ENCODE results near the gene COL4A4.

Gene COL4A4

DNA sequence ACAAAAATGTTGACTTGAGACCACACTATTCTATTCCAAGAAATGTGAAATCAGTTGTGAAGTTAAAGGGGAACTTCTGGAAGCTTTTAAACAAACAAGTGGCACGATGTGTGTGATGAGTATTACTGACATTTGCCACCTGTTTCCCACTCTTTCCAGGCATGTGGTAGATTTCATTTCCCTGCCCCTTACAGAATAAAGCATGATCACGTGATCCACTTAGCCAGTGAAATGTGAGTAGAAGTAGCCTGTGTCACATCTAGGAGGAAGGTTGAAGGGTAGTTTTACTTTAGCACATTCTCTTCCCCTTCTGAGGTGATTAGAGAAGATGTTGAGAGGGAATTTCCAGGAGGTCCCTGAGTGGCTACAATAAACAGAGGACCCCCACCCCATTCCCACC, 3.8 kb downstream of the COL4A4 start:
- no peak overlapping the region for H3K27ac ChIP-seq (ENCODE audit: extremely low read depth, low read depth, low read length)
- no peaks in the 10 kb centered on the region for H3K36me3 ChIP-seq (ENCODE audit: control insufficient read depth in 2 of 2, insufficient read depth in 1 of 2, low read length in 2 of 2)
- CTCF ChIA-PET = no interaction called here
- H3K4me1 ChIP-seq (ENCODE audit: control insufficient read depth, insufficient read depth, low read length) = peaks cover 1% of the 10 kb centered on the region; the same call in 1 of the 2 replicates
- no peaks in the 10 kb centered on the region for H3K9me3 ChIP-seq (ENCODE audit: control insufficient read depth, insufficient read depth, low read depth, low read length)
- TF ChIP-seq, protein P1, sequence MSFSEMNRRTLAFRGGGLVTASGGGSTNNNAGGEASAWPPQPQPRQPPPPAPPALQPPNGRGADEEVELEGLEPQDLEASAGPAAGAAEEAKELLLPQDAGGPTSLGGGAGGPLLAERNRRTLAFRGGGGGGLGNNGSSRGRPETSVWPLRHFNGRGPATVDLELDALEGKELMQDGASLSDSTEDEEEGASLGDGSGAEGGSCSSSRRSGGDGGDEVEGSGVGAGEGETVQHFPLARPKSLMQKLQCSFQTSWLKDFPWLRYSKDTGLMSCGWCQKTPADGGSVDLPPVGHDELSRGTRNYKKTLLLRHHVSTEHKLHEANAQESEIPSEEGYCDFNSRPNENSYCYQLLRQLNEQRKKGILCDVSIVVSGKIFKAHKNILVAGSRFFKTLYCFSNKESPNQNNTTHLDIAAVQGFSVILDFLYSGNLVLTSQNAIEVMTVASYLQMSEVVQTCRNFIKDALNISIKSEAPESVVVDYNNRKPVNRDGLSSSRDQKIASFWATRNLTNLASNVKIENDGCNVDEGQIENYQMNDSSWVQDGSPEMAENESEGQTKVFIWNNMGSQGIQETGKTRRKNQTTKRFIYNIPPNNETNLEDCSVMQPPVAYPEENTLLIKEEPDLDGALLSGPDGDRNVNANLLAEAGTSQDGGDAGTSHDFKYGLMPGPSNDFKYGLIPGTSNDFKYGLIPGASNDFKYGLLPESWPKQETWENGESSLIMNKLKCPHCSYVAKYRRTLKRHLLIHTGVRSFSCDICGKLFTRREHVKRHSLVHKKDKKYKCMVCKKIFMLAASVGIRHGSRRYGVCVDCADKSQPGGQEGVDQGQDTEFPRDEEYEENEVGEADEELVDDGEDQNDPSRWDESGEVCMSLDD (tag by site-specific recombination; IDR thresholded peaks at IDR 0.05) = no peak
- no peak overlapping the region for H3K4me3 ChIP-seq (ENCODE audit: low read depth, low read length)
- POLR2A ChIA-PET = no interaction called here

- no peak overlapping the region for H3K4me3 ChIP-seq (ENCODE audit: low read depth, low read length)
- CTCF ChIA-PET = interaction anchor here (0.6 to 0.9 kb wide), 4 partner anchors 11 to 734 kb away, joined by 3 to 4 read pairs (median 4); no protein-coding TSS in a partner anchor
- TF ChIP-seq ZNF600 (tag by site-specific recombination; IDR thresholded peaks at IDR 0.05) = no peak
- H3K9me3 ChIP-seq (ENCODE audit: control insufficient read depth, insufficient read depth, low read depth, low read length) = no peaks in the 10 kb centered on the region
- H3K36me3 ChIP-seq (ENCODE audit: control insufficient read depth in 2 of 2, insufficient read depth in 1 of 2, low read length in 2 of 2) = no peaks in the 10 kb centered on the region
- H3K27ac ChIP-seq (ENCODE audit: extremely low read depth, low read depth, low read length) = no peak overlapping the region
- peaks cover 2% of the 10 kb centered on the region; the same call in 1 of the 2 replicates for H3K4me1 ChIP-seq (ENCODE audit: control insufficient read depth, insufficient read depth, low read length)
- POLR2A ChIA-PET = no interaction called here
Observed at GRCh38 chr2:227154986-227155774, 8.8 kb downstream of the COL4A4 start.

DNA sequence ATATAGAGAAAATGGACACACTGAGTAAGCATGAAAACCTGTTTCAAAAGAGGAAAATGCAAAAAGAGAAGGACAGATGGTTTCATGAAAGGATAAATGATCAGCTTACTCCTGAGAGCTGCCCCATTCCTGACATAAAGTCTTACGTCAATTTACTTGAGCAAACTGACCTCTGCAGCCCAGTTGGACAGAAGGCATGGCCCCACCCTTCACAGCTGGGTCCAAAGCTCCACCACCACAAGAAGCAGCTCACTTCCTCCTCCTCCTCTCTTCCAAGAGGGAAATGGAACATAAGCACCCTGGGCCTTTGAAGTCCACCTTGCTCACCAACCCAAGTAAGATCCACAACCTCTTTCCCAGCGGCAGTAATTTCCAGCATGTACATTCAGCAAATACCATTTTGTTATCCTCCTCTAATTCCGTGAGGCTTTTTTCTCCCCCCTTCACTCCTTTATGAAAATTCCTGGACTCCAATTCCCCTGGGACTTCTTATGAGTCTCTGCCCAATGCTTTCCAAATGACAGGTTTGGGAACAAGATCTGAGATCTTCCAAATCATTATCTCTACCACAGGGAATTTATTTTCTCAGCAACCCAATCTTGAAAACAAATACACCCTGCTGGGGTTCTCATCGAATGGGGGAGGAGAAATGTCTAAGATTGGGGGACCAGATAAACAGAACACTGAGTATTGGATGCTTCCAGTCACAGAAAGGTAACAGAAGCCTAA, 10.1 kb downstream of the COL4A4 start:
- H3K27ac ChIP-seq (ENCODE audit: extremely low read depth, low read depth, low read length) = no peak overlapping the region
- ChIA-PET POLR2A (no interaction called here), CTCF (interaction anchor here (0.6 kb wide), 1 partner anchor 736 kb away, joined by 4 read pairs; no protein-coding TSS in a partner anchor)
- no peaks in the 10 kb centered on the region for H3K36me3 ChIP-seq (ENCODE audit: control insufficient read depth in 2 of 2, insufficient read depth in 1 of 2, low read length in 2 of 2)
- H3K9me3 ChIP-seq (ENCODE audit: control insufficient read depth, insufficient read depth, low read depth, low read length) = no peaks in the 10 kb centered on the region
- no peak overlapping the region for H3K4me3 ChIP-seq (ENCODE audit: low read depth, low read length)
- no peak for TF ChIP-seq ZFHX2 (tag by site-specific recombination; conservative IDR thresholded peaks at IDR 0.05)
- no peak for TF ChIP-seq ZNF416 (tag by site-specific recombination; IDR thresholded peaks at IDR 0.05)
- TF ChIP-seq ZNF610 (tag by site-specific recombination; IDR thresholded peaks at IDR 0.05; ENCODE audit: borderline replicate concordance) = no peak
- no peak for TF ChIP-seq ZNF785 (tag by site-specific recombination; IDR thresholded peaks at IDR 0.05)
- no peak for TF ChIP-seq ZNF664 (tag by site-specific recombination; IDR thresholded peaks at IDR 0.05)
- TF ChIP-seq ZNF211 (tag by site-specific recombination; IDR thresholded peaks at IDR 0.05; ENCODE audit: low read depth) = no peak
- no peak for TF ChIP-seq ZNF76 (tag by site-specific recombination; IDR thresholded peaks at IDR 0.05; ENCODE audit: borderline replicate concordance, low read depth)
- TF ChIP-seq BCL11B (tag by site-specific recombination; IDR thresholded peaks at IDR 0.05; ENCODE audit: low read depth) = no peak
- no peak for TF ChIP-seq ZNF639 (tag by site-specific recombination; IDR thresholded peaks at IDR 0.05)
- no peak for TF ChIP-seq ZNF548 (tag by site-specific recombination; IDR thresholded peaks at IDR 0.05)
- no peak for TF ChIP-seq ZBTB20 (tag by site-specific recombination; IDR thresholded peaks at IDR 0.05)
- no peak for TF ChIP-seq ZNF837 (tag by site-specific recombination; IDR thresholded peaks at IDR 0.05)
- H3K4me1 ChIP-seq (ENCODE audit: control insufficient read depth, insufficient read depth, low read length) = peaks cover 2% of the 10 kb centered on the region; the same call in 1 of the 2 replicates

Data from HEK293 (cell line).